NT2/D1 (cell line): Measurements from ENCODE around the gene IL22RA1.

Experiments
- SUZ12 ChIP-seq: IDR thresholded peaks from 2 replicates; pipeline ENCODE4 v1.6.1; 2011; ENCODE audit not compliant: insufficient read length, insufficient read depth; ENCODE audit errors: extremely low read depth
- YY1 ChIP-seq: IDR thresholded peaks from 2 replicates; pipeline ENCODE4 v1.6.1; 2011; ENCODE audit not compliant: insufficient read length, insufficient read depth
- ZNF274 ChIP-seq: IDR thresholded peaks from 2 replicates; pipeline ENCODE4 v1.6.1; 2011; ENCODE audit warnings: mild to moderate bottlenecking, low read depth, low read length

DNA sequence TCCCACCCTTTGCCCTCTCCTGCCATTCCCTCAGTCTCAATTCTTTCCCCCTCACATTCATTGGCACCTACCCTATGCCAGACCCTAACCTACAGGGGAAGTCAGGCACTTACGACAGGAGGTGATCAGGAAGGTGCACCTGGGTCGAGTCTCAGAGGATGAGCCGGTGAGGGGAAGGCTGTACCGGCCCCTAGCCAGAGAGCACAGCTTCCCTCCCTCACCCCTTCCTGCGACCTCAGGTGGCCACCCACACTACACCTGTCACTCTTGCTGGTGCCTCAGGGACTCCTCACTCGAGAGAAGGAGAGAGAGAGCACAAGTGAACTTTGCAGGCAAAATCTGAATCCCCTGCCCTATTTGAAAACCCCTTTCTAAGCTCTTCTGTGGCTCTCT lies 29.3 kb downstream of the IL22RA1 start:
- TF ChIP-seq YY1 (no peak), SUZ12 (no peak), ZNF274 (no peak)
